IMR-90 (cell line): ENCODE data around the gene AHDC1. TPM values are rescaled to one million over a fixed set of nuclear protein-coding genes. Genes with fewer than 3 reads are reported as not detected.

ENCODE experiments used
- ATAC-seq: fragments of 200-7000 bp; cut with Tn5 transposase; 2 replicates; pipeline ENCODE4 v1.9.1; 2020; ENCODE audit warnings: low read depth, mild to moderate bottlenecking, moderate library complexity
- BruUV-seq: library from RNA; stranded (reverse); fragments of 400-500 nt; replicated peaks from 2 replicates; lab custom pipeline; 2021; lab: Mats Ljungman, UMichigan
- CTCF ChIA-PET: fragments of 300-600 bp; formaldehyde crosslinking; extraction: SDS; loops from one replicate; lab custom pipeline; 2021; ENCODE audit warnings: antibody characterized with exemption; lab: Yijun Ruan, JAX
- POLR2A ChIA-PET: fragments of 300-600 bp; sonication (Branson Sonifier 250); formaldehyde crosslinking; loops from one replicate; lab custom pipeline; 2022; ENCODE audit warnings: antibody characterized with exemption; ENCODE audit not compliant: unreplicated experiment; lab: Charles Lee
- DNase-seq: peaks from one replicate; pipeline ENCODE4 v3.0.0; 2013
- H2AFZ ChIP-seq: replicated peaks from 2 replicates; pipeline ENCODE3; 2013; ENCODE audit warnings: low read length, mild to moderate bottlenecking; ENCODE audit not compliant: poor library complexity
- H2AK5ac ChIP-seq: 2 replicates; pipeline ENCODE4 v1.6.1; 2013; ENCODE audit warnings: low read depth, low read length, inconsistent platforms
- H2AK9ac ChIP-seq: replicated peaks from 2 replicates; pipeline ENCODE3; 2013; ENCODE audit warnings: mild to moderate bottlenecking, low read depth, low read length, moderate library complexity; ENCODE audit not compliant: poor library complexity
- H2BK120ac ChIP-seq: 2 replicates; pipeline ENCODE4 v1.6.1; 2013; ENCODE audit warnings: low read depth, low read length, inconsistent platforms
- H2BK15ac ChIP-seq: 3 replicates; pipeline ENCODE4 v1.6.1; 2013; ENCODE audit warnings: low read depth, low read length, inconsistent platforms
- H2BK20ac ChIP-seq: 2 replicates; pipeline ENCODE4 v1.6.1; 2013; ENCODE audit warnings: low read depth, mild to moderate bottlenecking, inconsistent platforms, low read length, moderate library complexity
- H2BK5ac ChIP-seq: 2 replicates; pipeline ENCODE4 v1.6.1; 2013; ENCODE audit warnings: mild to moderate bottlenecking, low read depth, low read length, inconsistent platforms; ENCODE audit not compliant: poor library complexity, severe bottlenecking
- H3K14ac ChIP-seq: replicated peaks from 2 replicates; pipeline ENCODE4 v1.6.1; 2013; ENCODE audit warnings: low read depth, low read length, inconsistent platforms
- H3K18ac ChIP-seq: 2 replicates; pipeline ENCODE4 v1.6.1; 2013; ENCODE audit warnings: low read depth, low read length, control low read depth
- H3K23ac ChIP-seq: 2 replicates; pipeline ENCODE4 v1.6.1; 2013; ENCODE audit warnings: low read depth, low read length, inconsistent platforms
- H3K27ac ChIP-seq: 2 replicates; pipeline ENCODE4 v1.5.1; 2013; ENCODE audit warnings: mild to moderate bottlenecking, control low read depth, low read length; ENCODE audit not compliant: insufficient read depth
- H3K27me3 ChIP-seq: 2 replicates; pipeline ENCODE4 v1.6.1; 2013; ENCODE audit warnings: low read length; ENCODE audit not compliant: control insufficient read depth, insufficient read depth
- H3K36me3 ChIP-seq: 2 replicates; pipeline ENCODE4 v1.6.1; 2013; ENCODE audit warnings: low read length, mixed read lengths; ENCODE audit not compliant: control insufficient read depth, insufficient read depth
- H3K4ac ChIP-seq: 2 replicates; pipeline ENCODE4 v1.6.1; 2013; ENCODE audit warnings: low read depth, low read length, inconsistent platforms
- H3K4me1 ChIP-seq: 2 replicates; pipeline ENCODE4 v1.6.1; 2013; ENCODE audit warnings: low read length, mixed read lengths; ENCODE audit not compliant: control insufficient read depth, insufficient read depth
- H3K4me2 ChIP-seq: 2 replicates; pipeline ENCODE4 v1.6.1; 2013; ENCODE audit warnings: low read depth, mild to moderate bottlenecking, control low read depth, low read length, moderate library complexity
- H3K4me3 ChIP-seq: 2 replicates; pipeline ENCODE4 v1.5.1; 2013; ENCODE audit warnings: low read depth, mild to moderate bottlenecking, control low read depth, low read length, moderate library complexity; ENCODE audit not compliant: insufficient read depth
- H3K56ac ChIP-seq: 2 replicates; pipeline ENCODE4 v1.6.1; 2013; ENCODE audit warnings: low read length, inconsistent platforms; ENCODE audit not compliant: insufficient read depth; ENCODE audit errors: extremely low read depth
- H3K79me1 ChIP-seq, 2 experiments: 2 replicates each; pipeline ENCODE4 v1.6.1; 2013; ENCODE audit warnings: low read length in 2 of 2, inconsistent platforms in 1 of 2, low read depth in 1 of 2
- H3K9ac ChIP-seq: 2 replicates; pipeline ENCODE4 v1.6.1; 2013; ENCODE audit warnings: low read depth, low read length, control low read depth
- H3K9me1 ChIP-seq: 2 replicates; pipeline ENCODE4 v1.6.1; 2013; ENCODE audit warnings: low read length, inconsistent platforms; ENCODE audit not compliant: insufficient read depth
- H3K9me3 ChIP-seq: 2 replicates; pipeline ENCODE4 v1.6.1; 2013; ENCODE audit warnings: low read length; ENCODE audit not compliant: control insufficient read depth, insufficient read depth
- H4K20me1 ChIP-seq: 2 replicates; pipeline ENCODE4 v1.6.1; 2013; ENCODE audit warnings: low read length, inconsistent platforms; ENCODE audit not compliant: insufficient read depth
- H4K5ac ChIP-seq: 2 replicates; pipeline ENCODE4 v1.6.1; 2013; ENCODE audit warnings: mild to moderate bottlenecking, low read depth, low read length, control low read depth
- H4K8ac ChIP-seq, 2 experiments: 2 replicates each; pipeline ENCODE4 v1.6.1; 2013; ENCODE audit warnings: low read depth in 2 of 2, low read length in 2 of 2, control low read depth in 1 of 2, inconsistent platforms in 1 of 2
- H4K91ac ChIP-seq: 2 replicates; pipeline ENCODE4 v1.6.1; 2013; ENCODE audit warnings: low read depth, low read length, inconsistent platforms; ENCODE audit not compliant: insufficient read depth
- BHLHE40 ChIP-seq: fragments of 150-350 bp; IDR thresholded peaks from 2 replicates; pipeline ENCODE4 v1.6.1; 2016; ENCODE audit warnings: mild to moderate bottlenecking, low read depth, low read length
- CEBPB ChIP-seq: IDR thresholded peaks from 2 replicates; pipeline ENCODE4 v1.6.1; 2012; ENCODE audit warnings: low read depth, low read length, improper control_type of control experiment
- CHD1 ChIP-seq: IDR thresholded peaks from 2 replicates; pipeline ENCODE4 v1.6.1; 2012; ENCODE audit warnings: low read depth, low read length, improper control_type of control experiment
- ELK1 ChIP-seq: fragments of 150-350 bp; IDR thresholded peaks from 2 replicates; pipeline ENCODE4 v1.6.1; 2016; ENCODE audit warnings: low read depth, mild to moderate bottlenecking, low read length, moderate library complexity, borderline replicate concordance
- FOS ChIP-seq: fragments of 150-350 bp; IDR thresholded peaks from 2 replicates; pipeline ENCODE4 v1.6.1; 2016; ENCODE audit warnings: low read depth, low read length
- MAFK ChIP-seq: IDR thresholded peaks from 2 replicates; pipeline ENCODE4 v1.6.1; 2012; ENCODE audit warnings: low read depth, low read length, improper control_type of control experiment
- MAZ ChIP-seq: IDR thresholded peaks from 2 replicates; pipeline ENCODE4 v1.6.1; 2012; ENCODE audit warnings: low read depth, mild to moderate bottlenecking, low read length, improper control_type of control experiment, moderate library complexity, borderline replicate concordance
- MXI1 ChIP-seq: IDR thresholded peaks from 2 replicates; pipeline ENCODE4 v1.6.1; 2012; ENCODE audit warnings: low read depth, mild to moderate bottlenecking, low read length, moderate library complexity, borderline replicate concordance
- NFE2L2 ChIP-seq: fragments of 150-350 bp; IDR thresholded peaks from 2 replicates; pipeline ENCODE4 v1.6.1; 2016; ENCODE audit warnings: low read depth, mild to moderate bottlenecking, low read length
- POLR2A ChIP-seq: IDR thresholded peaks from 2 replicates; pipeline ENCODE4 v1.6.1; 2012; ENCODE audit warnings: mild to moderate bottlenecking, low read depth, low read length
- RAD21 ChIP-seq: IDR thresholded peaks from 2 replicates; pipeline ENCODE4 v1.6.1; 2012; ENCODE audit warnings: low read length, improper control_type of control experiment
- RCOR1 ChIP-seq: IDR thresholded peaks from 2 replicates; pipeline ENCODE4 v1.6.1; 2012; ENCODE audit warnings: mild to moderate bottlenecking, low read length, improper control_type of control experiment; ENCODE audit not compliant: insufficient replicate concordance
- SMC3 ChIP-seq: fragments of 150-350 bp; IDR thresholded peaks from 2 replicates; pipeline ENCODE4 v1.6.1; 2016; ENCODE audit warnings: low read depth, mild to moderate bottlenecking, antibody characterized with exemption, low read length, moderate library complexity
- WGBS, 2 experiments: methylation state at CpG; one replicate each; pipeline versions ENCODE4 v1.1.5 to v1.1.7; 2013; ENCODE audit warnings: missing lambda C conversion rate in 2 of 2; ENCODE audit not compliant: insufficient read length in 1 of 2; ENCODE audit errors: extremely low coverage in 2 of 2; 5-methylcytosine and 5-hydroxymethylcytosine counted together
- dilution Hi-C: fragments of 300-500 bp; cut with HindIII; formaldehyde crosslinking; loops from one replicate; pipeline ENCODE4 v1.14.3; 2018; ENCODE audit warnings: low sequenced_read_pairs; ENCODE audit not compliant: unreplicated experiment
- in situ Hi-C: fragments of 300-500 bp; cut with MboI; formaldehyde crosslinking; loops from 3 replicates; pipeline ENCODE4 v1.14.3; 2019; ENCODE audit warnings: low sequenced_read_pairs, inconsistent platforms, mixed read lengths
- intact Hi-C: fragments of 100-400 bp; cut with micrococcal nuclease; formaldehyde crosslinking; loops from 2 replicates; pipeline ENCODE4 v1.10.0; 2022
- polyA plus RNA-seq, 3 experiments: library from polyadenylated mRNA; depleted of rRNA; stranded (reverse); fragments of >200 nt; gene quantifications; 2 replicates each; pipeline ENCODE4 v1.2.3, GENCODE V29; 2012; ENCODE audit warnings: low replicate concordance in 1 of 3
- total RNA-seq: library from RNA; depleted of rRNA; stranded (reverse); fragments of >200 nt; gene quantifications from 2 replicates; pipeline ENCODE4 v1.2.3, GENCODE V29; 2012
- TF ChIP-seq, protein P1 (sequence below): fragments of 150-350 bp; IDR thresholded peaks from 2 replicates; pipeline ENCODE4 v1.6.1; 2017; ENCODE audit warnings: mild to moderate bottlenecking, antibody characterized with exemption, low read length, low read depth
- TF ChIP-seq, protein P2 (sequence below): conservative IDR thresholded peaks from 2 replicates; pipeline ENCODE4 v1.5.1; 2012; ENCODE audit warnings: mild to moderate bottlenecking, low read depth, low read length, improper control_type of control experiment

Gene AHDC1
- total and polyA plus RNA-seq, 2 of the 4 experiments (the other 2 are of a cell fraction), result 2.0 to 11.6 TPM

DNA sequence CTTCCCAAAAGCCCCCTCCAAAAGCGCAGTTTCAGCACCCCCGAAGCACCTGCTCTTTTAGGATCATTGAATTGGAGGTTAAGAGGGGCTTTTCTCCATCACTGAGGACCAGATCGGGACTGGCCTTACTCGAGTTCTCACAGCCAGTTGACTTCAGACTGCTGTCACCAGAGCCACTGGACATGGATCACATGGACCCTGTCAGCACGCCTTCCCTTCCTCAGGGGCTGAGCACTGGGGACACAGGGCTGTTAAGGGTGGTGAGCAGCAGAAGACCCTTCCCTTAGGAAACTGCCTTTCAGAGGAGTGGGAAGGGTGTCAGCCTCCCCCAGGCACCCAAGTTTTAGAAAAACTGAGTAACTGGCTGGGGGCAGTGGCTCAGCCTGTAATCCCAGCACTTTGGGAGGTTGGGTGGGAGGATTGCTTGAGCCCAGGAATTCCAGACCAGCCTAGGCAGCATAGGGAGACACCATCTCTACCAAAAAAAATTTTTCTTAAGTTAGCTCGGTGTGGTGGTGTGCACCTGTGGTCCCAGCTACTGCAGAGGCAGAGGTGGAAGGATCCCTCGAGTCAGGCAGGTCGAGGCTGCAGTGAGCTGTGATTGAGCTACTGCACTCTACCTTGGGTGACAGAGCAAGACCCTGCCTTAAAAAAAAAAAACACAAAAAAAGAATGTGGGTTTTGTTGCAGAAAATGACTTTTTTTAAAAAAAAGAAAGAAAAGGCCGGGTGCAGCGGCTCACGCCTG lies 31.6 kb upstream of the AHDC1 start:
- Histone ChIP-seq H4K91ac (no peak overlapping the region), H3K23ac (no peak overlapping the region), H3K79me1 (no peaks in the 10 kb centered on the region), H3K4me1 (no peaks in the 10 kb centered on the region), H3K56ac (no peak overlapping the region), H2AFZ (no peak overlapping the region), H3K36me3 (no peaks in the 10 kb centered on the region), H3K27ac (no peak overlapping the region), H2BK15ac (no peak overlapping the region), H3K4ac (no peak overlapping the region), H3K9me1 (no peaks in the 10 kb centered on the region), H2AK5ac (no peak overlapping the region), H3K4me2 (no peak overlapping the region), H4K8ac (no peak overlapping the region), H4K20me1 (no peaks in the 10 kb centered on the region), H3K18ac (no peak overlapping the region), H3K9me3 (no peaks in the 10 kb centered on the region), H2AK9ac (no peak overlapping the region), H3K4me3 (no peak overlapping the region), H2BK20ac (no peak overlapping the region), H3K9ac (no peak overlapping the region), H4K5ac (no peak overlapping the region), H2BK120ac (no peak overlapping the region), H3K14ac (no peak overlapping the region), H3K27me3 (peaks cover 45% of the 10 kb centered on the region), H2BK5ac (no peak overlapping the region)
- CTCF ChIA-PET, result interaction anchor here (0.6 kb wide), 1 partner anchor 153 kb away, joined by 3 read pairs; no protein-coding TSS in a partner anchor
- DNase-seq, result no peak
- BruUV-seq, result no TSS peak
- intact Hi-C loops, result no loop called here
- dilution Hi-C loops, result no loop called here
- POLR2A ChIA-PET, result no interaction called here
- no peak for ATAC-seq
- in situ Hi-C loops, result no loop called here
- 7% methylated on average over 2 of the region's 11 CpGs; no CpG with 5 or more reads in 1 of the 2 experiments for WGBS, 2 experiments
- TF ChIP-seq BHLHE40 (no peak), CEBPB (no peak), NFE2L2 (no peak), RCOR1 (no peak), CHD1 (no peak), RAD21 (no peak), MAZ (no peak), SMC3 (no peak), ELK1 (no peak), FOS (no peak), MAFK (no peak), POLR2A (no peak), MXI1 (no peak)
- TF ChIP-seq, protein P1, sequence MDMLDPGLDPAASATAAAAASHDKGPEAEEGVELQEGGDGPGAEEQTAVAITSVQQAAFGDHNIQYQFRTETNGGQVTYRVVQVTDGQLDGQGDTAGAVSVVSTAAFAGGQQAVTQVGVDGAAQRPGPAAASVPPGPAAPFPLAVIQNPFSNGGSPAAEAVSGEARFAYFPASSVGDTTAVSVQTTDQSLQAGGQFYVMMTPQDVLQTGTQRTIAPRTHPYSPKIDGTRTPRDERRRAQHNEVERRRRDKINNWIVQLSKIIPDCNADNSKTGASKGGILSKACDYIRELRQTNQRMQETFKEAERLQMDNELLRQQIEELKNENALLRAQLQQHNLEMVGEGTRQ, result no peak
- TF ChIP-seq, protein P2, sequence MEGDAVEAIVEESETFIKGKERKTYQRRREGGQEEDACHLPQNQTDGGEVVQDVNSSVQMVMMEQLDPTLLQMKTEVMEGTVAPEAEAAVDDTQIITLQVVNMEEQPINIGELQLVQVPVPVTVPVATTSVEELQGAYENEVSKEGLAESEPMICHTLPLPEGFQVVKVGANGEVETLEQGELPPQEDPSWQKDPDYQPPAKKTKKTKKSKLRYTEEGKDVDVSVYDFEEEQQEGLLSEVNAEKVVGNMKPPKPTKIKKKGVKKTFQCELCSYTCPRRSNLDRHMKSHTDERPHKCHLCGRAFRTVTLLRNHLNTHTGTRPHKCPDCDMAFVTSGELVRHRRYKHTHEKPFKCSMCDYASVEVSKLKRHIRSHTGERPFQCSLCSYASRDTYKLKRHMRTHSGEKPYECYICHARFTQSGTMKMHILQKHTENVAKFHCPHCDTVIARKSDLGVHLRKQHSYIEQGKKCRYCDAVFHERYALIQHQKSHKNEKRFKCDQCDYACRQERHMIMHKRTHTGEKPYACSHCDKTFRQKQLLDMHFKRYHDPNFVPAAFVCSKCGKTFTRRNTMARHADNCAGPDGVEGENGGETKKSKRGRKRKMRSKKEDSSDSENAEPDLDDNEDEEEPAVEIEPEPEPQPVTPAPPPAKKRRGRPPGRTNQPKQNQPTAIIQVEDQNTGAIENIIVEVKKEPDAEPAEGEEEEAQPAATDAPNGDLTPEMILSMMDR, result no peak
